Type B pancreatic cell (in vitro differentiated cells): ENCODE results near the gene PDS5B. TPM values are rescaled to one million over a fixed set of nuclear protein-coding genes. Genes with fewer than 3 reads are reported as not detected.

Experiments used
- DNase-seq: peaks from one replicate; pipeline ENCODE4 v3.0.0; 2021; ENCODE audit warnings: mixed read lengths; ENCODE audit not compliant: unreplicated experiment; ENCODE audit errors: extremely low spot score
- H3K27ac Mint-ChIP-seq: 2 replicates; pipeline ENCODE4 v1.8.0; 2021; ENCODE audit warnings: mild to moderate bottlenecking, mixed read lengths
- H3K27me3 Mint-ChIP-seq: 2 replicates; pipeline ENCODE4 v1.8.0; 2021; ENCODE audit warnings: mixed read lengths
- H3K36me3 Mint-ChIP-seq: 2 replicates; pipeline ENCODE4 v1.8.0; 2021; ENCODE audit warnings: mixed read lengths
- H3K4me1 Mint-ChIP-seq: one replicate; pipeline ENCODE4 v1.8.0; 2021; ENCODE audit warnings: mixed read lengths; ENCODE audit not compliant: unreplicated experiment
- H3K4me3 Mint-ChIP-seq: 2 replicates; pipeline ENCODE4 v1.8.0; 2021; ENCODE audit warnings: mild to moderate bottlenecking, mixed read lengths
- H3K9me3 Mint-ChIP-seq: 2 replicates; pipeline ENCODE4 v1.8.0; 2021; ENCODE audit warnings: mixed read lengths
- CTCF ChIP-seq: fragments of 200-600 bp; sonication (generic); conservative IDR thresholded peaks from 2 replicates; pipeline ENCODE4 v1.5.0; 2021; ENCODE audit warnings: antibody characterized with exemption, mild to moderate bottlenecking
- total RNA-seq: library from RNA; stranded (reverse); gene quantifications from 2 replicates; pipeline ENCODE4 v1.2.1, GENCODE V29; 2021; ENCODE audit warnings: low replicate concordance

PDS5B gene
- total RNA-seq, 1 donor from 2014 or later, result 69.9 TPM

DNA sequence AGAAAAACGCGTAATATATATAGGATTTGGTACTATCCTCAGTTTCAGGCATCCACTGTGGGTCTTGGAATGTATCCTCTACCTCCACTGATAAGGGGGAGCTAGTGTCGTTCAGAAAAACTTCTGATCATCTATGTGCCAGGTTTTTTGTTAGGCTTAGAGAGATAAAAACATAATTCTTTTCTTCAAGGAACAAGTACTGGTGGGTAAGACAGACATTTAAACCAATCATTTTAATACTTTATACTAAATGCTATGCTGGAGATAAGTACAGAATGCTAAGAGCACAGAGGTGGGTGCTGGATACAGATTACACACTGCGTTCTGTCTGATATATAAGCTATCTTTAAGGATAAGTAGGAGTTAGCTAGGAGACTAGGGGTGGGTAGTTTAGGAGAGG is 166.1 kb downstream of the PDS5B start:
- no peaks in the 10 kb centered on the region for H3K27me3 Mint-ChIP-seq
- peaks cover 35% of the 10 kb centered on the region for H3K36me3 Mint-ChIP-seq
- DNase-seq, result no peak
- no peaks in the 10 kb centered on the region for H3K9me3 Mint-ChIP-seq
- TF ChIP-seq CTCF, result no peak
- H3K27ac Mint-ChIP-seq, result no peak overlapping the region
- H3K4me3 Mint-ChIP-seq, result no peak overlapping the region
- H3K4me1 Mint-ChIP-seq, result no peaks in the 10 kb centered on the region

DNA sequence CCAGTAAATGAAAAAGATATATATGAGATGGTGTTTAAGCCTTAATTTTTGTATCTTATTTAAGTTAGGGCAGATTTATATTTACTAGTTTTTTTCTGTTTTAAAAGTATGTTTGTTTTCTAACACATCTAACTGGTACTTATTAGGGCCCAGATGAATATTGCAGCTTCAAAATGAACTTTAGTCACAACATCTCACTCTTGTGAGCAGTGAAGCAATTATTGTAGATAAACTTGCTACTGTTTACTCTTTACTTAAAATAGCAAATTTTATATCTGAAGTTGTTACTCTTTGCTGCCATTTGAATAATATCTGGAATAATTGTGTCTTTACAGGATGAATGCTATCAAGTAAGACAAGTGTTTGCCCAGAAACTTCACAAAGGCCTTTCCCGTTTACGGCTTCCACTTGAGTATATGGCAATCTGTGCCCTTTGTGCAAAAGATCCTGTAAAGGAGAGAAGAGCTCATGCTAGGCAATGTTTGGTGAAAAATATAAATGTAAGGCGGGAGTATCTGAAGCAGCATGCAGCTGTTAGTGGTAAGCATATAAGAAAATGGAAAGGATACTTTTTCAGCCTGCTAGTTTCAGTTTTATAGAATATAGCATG is 166.8 kb downstream of the PDS5B start:
- Mint-ChIP-seq H3K4me3 (no peak overlapping the region), H3K4me1 (no peaks in the 10 kb centered on the region), H3K27me3 (no peaks in the 10 kb centered on the region), H3K9me3 (no peaks in the 10 kb centered on the region), H3K27ac (no peak overlapping the region), H3K36me3 (peaks cover 37% of the 10 kb centered on the region)
- TF ChIP-seq CTCF, result no peak
- DNase-seq, result no peak

GRCh38 chr13:32754179-32754578 is 167.9 kb downstream of the PDS5B start:
- H3K36me3 Mint-ChIP-seq, result peaks cover 40% of the 10 kb centered on the region
- no peak for TF ChIP-seq CTCF
- no peaks in the 10 kb centered on the region for H3K9me3 Mint-ChIP-seq
- H3K4me3 Mint-ChIP-seq, result no peak overlapping the region
- no peak for DNase-seq
- H3K4me1 Mint-ChIP-seq, result no peaks in the 10 kb centered on the region
- H3K27me3 Mint-ChIP-seq, result no peaks in the 10 kb centered on the region
- no peak overlapping the region for H3K27ac Mint-ChIP-seq

- Mint-ChIP-seq H3K36me3 (peaks cover 56% of the 10 kb centered on the region), H3K4me1 (no peaks in the 10 kb centered on the region), H3K27ac (no peak overlapping the region), H3K27me3 (no peaks in the 10 kb centered on the region), H3K9me3 (no peaks in the 10 kb centered on the region), H3K4me3 (no peak overlapping the region)
- TF ChIP-seq CTCF, result no peak
- DNase-seq, result no peak
Measured at GRCh38 chr13:32759152-32759551, 172.9 kb downstream of the PDS5B start.

- H3K36me3 Mint-ChIP-seq, result peaks cover 48% of the 10 kb centered on the region
- H3K27ac Mint-ChIP-seq, result no peak overlapping the region
- no peak for DNase-seq
- H3K9me3 Mint-ChIP-seq, result no peaks in the 10 kb centered on the region
- no peak overlapping the region for H3K4me3 Mint-ChIP-seq
- H3K27me3 Mint-ChIP-seq, result no peaks in the 10 kb centered on the region
- TF ChIP-seq CTCF, result no peak
- H3K4me1 Mint-ChIP-seq, result no peaks in the 10 kb centered on the region
Measured at GRCh38 chr13:32761472-32761871, 175.2 kb downstream of the PDS5B start.

- no peak for TF ChIP-seq CTCF
Measured at GRCh38 chr13:32779119-32779518, 192.9 kb downstream of the PDS5B start.

More at GRCh38 chr13:32779119-32779518, 192.9 kb downstream of the PDS5B start:
- Mint-ChIP-seq H3K27me3 (no peaks in the 10 kb centered on the region), H3K27ac (no peak overlapping the region), H3K9me3 (peaks cover 6% of the 10 kb centered on the region), H3K36me3 (peaks cover 21% of the 10 kb centered on the region), H3K4me1 (no peaks in the 10 kb centered on the region), H3K4me3 (no peak overlapping the region)
- DNase-seq, result no peak
